ENCODE measurements around the gene PTPN13.
"Not testable (repeated sequence)": the region's sequence is repeated elsewhere in the genome, so short reads cannot be mapped to it uniquely, and the experiment has no call there.

PTPN13 gene

DNA sequence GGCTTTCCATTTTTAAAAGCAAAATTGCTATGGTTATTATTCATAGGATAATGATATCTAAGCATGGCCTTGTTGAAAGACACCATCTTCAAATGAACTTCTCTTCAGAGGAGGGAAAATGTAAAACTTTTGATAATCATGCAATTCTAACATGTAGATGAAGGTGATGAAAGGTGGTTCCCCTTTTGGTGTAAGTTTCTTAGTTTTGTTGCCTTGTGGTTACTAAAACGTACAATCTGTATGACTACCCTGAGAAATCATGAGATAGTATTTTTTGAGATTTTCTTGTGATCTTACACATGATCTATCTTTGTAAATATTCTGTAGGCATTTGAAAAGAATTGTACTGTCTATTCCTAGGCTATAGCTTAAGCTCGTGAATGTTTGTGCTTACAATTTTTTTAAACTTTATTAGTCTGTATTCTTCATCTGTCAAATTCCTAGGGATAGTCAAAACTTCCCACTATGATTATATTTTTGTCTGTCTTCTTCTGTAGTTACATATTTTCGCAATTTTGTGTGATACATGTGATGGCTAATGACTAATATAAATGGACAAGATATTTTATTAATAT lies 47.5 kb downstream of the PTPN13 start:
- no peak for DNase-seq

DNA sequence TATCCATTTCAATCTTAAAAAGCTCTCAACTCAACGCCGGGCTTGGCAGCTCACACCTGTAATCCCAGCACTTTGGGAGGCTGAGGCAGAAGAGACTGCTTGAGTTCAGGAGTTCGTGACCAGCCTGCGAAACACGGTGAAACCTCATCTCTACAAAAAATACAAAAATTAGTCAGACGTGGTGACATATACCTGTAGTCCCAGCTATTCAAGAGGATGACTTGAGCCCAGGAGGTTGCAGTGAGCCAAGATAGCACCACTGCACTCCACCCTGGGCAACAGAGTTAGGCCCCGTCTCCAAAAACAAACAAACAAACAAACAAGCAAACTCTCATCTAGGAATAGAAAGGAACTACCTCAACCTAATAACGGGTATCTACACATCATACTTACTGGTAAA lies 50.8 kb downstream of the PTPN13 start:
- no peak for DNase-seq

DNA sequence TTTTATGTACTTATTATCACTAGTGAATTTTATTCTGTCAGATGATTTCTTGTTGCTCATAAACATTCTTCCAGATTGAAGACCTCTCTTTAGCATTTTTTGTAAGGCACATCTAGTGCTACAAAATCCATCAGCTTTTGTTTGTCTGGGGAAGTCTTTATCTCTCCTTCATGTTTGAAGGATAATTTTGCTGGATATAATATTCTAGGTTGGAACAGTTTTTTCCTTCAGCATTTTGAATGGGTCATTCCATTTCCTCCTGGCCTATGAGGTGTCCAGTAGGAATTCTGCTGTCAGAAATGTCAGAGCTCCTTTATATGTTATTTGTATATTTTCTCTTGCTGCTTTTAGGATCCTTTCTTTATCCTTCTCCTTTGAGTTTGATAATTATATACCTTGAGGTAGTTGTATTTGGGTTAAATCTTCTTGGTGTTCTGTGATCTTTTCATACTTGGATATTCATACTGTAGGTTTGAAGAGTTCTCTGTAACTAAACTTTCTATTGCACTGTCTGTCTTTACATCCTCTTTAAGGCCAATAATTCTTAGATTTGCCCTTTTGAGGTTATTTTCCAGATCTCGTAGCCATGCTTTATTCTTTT lies 58.3 kb downstream of the PTPN13 start:
- DNase-seq = no peak

DNA sequence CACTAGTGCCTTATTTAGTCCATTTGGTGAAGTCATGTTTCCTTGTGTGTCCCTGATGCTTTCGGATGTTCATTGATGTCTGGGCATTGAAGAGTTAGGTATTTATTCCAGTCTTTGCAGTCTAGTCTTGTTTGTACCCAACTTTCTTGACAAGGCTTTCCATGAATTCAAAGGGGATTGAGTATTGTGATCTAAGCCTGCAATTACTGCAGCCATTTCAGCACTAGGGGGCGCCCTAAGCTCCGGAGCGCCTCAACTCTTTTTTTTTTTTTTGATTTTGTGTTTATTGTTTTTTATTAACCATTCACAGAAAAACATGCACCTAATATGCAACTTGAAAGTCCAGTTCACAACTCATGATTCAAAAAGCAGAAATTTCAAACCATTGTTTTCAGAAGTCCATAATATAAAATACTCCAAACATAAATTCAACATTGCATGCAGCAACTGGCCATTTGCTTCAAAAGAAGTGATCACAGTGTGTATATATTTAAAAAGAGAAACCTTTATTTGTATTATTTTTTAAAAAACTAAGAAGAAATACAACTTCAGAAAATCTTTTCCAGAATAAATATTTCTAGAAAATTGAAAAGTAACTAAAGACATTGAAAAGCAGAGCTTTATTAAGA lies 59.2 kb downstream of the PTPN13 start:
- DNase-seq = no peak

DNA sequence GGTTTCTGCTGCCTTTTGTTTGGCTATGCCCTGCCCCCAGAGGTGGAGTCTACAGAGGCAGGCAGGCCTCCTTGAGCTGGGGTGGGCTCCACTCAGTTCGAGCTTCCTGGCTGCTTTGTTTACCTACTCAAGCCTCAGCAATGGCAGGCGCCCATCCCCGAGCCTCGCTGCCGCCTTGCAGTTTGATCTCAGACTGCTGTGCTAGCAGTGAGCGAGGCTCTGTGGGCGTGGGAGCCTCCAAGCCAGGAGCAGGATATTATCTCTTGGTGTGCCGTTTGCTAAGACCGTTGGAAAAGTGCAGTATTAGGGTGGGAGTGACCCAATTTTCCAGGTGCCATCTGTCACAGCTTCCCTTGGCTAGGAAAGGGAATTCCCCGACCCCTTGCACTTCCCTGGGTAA lies 62.7 kb downstream of the PTPN13 start:
- not testable (repeated sequence) for DNase-seq

DNA sequence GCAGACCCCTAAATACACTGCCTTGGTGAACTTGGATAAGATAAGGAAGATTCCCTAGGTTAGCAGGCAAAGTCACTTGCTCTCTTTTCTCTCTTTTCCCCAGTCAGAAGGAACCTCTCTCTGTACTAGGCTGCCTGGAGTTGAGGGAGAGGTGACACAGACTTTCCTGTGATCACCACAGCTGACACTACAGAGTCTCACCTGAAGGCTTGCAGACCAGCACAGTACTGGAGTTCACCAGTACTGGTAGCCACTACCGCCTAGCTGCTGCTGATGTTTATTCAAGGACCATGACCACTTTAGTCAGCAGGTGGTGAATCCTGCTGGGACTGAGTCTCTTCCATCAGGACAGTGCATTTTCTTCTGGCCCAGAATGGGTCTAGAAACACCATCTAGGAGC lies 63.3 kb downstream of the PTPN13 start:
- DNase-seq = no peak

DNA sequence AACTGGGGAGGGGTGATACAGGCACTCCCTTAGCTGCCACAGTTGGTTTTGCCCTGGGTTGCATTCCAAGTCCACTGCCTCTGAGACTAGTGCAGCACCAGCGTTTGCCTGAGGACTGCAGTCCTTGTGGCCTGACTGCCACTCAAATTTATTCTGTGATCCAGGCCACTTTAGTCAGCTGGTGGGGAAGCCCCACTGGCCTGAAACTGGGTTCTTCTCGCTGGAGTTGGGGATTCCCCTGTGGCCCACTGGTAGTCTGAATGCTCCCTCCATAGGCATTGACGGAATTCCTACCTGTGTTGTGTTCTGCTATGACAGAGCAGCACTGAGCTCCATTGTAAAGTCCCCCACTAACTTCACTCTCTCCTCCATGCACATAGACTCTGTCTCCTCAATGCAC lies 63.8 kb downstream of the PTPN13 start:
- DNase-seq = no peak

DNA sequence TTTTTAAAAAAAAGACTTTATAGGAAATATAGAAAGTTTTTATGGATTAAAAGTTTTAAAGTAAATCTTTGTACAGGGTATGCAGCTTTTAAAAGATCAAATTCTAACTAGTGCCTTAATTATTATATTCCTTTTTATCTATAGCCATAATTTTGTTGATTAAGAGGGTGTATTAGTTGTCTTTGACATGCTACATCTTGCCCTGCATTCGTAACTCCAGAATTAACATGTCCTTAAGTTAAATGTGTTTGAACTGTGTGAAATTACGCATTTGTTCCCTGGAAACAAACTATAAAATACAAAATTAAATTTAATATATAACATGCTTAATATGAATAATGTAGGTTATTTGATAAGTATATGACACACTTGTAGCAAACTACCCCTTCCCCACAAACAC lies 66.3 kb downstream of the PTPN13 start:
- no peak for DNase-seq

DNA sequence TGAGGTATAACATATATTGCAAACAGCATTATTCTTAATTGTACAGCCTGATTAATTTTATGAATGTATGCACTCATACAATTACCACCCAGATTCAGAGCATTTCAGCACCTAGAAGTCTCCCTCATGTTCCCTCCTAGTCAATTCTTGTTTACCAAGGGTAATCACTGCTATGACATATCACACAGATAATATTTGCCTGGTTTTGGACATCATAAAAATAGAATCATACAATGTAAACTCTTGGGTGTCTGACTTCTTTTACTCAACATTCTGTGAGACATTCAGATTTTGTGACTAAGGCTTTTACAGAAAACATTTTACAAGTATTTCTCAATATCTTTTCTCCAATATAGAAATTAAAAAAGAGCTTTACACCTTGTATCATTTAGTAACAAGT lies 66.9 kb downstream of the PTPN13 start:
- no peak for DNase-seq

DNA sequence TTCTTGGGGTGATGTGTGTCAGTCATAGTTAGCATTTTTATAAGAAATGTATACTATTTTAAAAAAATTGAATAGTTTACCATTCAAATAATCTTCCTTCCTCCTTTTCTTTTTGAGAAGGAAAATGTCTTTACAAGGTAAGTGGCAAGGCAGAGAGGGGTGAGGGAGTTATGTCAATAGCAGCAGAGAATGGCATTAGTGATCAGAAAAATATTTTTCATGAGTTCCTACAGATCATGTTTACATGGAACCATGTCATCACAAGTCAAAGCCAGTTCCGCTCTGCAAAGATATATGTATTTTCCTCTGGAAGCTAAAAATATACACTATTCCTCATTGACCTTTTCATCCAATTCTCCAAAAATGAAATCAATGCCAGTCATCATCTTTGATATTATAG lies 67.3 kb downstream of the PTPN13 start:
- DNase-seq = no peak

DNA sequence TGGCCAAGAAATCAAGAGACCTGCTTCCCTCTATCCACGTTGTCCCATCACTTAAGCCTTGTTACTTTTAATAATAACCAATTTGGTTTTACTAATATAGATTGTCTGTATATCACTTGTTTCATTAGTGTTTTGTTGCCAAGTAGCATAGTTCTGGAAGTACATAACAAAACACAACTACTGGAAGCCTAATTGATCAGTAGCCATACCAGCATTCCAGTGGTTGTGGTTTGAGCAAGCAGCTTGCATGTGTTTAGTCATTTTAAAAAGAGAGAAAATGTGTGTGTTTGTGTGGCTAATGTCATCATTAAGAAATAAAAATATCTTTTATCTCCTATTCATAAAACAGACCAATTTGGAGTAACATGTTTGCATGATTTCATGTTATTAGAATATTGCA lies 70.8 kb downstream of the PTPN13 start:
- DNase-seq = no peak

DNA sequence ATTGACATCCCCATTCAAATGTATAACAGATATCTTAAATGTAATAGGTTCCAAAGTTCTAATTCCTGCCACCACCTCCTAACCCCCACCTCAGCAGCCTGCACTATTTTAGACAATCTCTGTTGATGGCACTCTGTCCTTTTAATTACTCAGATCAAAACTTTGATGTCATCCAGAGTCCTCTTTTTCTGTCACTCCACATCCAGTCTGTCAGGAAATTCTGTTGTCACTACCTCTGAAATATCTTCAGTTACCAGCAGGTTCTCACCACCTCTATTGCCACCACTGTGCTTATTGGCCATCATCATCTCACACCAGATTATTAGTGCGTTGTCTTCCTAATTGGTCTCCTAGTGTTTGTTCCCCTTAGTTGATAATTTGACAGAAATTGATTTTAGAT lies 76.2 kb downstream of the PTPN13 start:
- DNase-seq = no peak

DNA sequence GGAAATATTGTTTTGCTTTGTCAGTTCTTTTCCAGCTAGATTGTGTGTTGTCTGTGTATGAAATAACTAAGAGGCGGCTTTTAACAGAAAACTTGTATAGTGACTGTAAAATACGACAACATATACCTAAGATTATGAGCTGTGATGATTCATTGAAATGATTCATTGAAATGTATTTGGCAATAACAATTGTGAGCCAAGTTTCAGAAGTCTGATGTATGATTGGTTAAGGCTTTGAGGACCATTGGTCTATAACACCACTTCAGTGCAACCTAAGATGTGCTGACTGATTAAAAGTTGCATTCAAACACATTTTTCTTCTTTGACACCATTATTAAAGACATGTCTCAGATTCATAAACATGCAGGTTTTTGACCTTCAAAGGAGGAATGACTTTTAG lies 76.6 kb downstream of the PTPN13 start:
- DNase-seq = no peak

DNA sequence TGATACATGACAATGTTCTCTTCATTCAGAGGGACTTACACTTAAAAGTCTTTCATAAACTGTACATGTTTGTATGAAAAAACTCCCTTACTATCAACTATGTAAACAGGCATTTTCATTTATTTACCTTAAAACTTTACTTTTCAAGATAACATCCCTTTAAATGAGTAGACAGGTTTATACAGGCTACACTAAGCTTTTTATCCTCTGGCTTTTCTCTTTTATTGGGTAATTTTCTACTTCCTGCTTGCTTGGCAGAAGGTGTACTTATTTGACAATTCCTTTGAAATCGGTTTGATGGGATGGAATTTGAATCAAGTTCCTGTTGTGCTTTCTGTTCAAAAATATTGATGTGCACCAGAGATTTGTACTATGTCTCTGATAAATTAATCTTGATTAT lies 81.4 kb downstream of the PTPN13 start:
- no peak for DNase-seq

DNA sequence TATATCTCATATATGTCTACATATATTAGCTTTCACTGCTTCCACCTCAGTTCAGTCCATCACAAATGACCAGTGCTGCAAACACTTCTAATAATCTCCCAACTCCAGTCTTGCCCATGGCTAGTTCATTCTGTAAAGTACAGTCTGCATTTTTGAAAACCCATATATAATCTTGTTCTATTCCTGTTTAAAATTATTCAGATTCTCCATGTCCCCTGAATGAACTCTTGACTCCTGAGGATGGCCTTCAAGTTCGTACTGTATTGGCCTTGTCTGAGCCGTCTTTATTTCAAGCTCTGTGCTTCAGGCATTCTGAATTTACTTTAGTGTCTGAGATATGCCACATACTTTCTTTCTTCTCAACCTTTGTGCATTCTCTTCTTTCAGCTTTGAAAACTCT lies 84.7 kb downstream of the PTPN13 start:
- no peak for DNase-seq

DNA sequence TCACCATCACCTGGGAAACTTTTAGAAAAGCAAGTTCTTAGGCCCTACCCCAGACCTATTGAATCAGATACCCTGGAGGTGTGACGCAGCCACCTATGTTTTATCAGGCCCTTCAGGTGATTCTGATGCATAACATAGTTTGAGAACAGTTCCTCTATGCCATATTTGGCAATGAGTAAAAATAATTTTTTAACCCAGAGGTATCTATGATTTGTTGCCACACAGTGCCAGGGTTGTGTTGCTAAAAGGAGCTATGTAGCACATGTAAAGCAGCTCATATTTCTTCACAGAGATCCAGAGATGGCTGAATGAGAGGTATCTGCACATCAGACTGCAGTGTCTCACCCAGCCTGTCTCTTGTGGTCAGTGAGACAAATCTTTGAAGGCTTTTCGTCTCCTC lies 85.3 kb downstream of the PTPN13 start:
- DNase-seq = no peak

DNA sequence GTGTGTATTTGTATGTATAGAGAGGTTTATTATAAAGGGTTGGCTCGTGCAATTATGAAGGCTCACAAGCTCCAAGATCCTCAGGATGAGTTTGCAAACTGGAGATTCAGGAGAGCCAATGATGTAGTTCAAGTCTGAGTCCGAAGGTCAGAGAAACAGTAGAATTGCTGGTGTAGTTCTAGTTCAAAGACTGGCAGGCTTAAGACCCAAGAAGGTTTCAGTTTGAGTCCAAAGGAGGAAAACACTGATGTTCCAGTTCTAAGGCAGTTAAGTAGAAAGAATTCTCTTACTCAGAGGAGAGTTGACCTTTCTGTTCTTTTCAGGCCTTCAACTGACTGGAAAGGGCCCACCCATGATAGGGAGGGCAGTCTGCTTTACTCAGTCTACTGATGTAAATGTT lies 89.1 kb downstream of the PTPN13 start:
- DNase-seq = no peak

DNA sequence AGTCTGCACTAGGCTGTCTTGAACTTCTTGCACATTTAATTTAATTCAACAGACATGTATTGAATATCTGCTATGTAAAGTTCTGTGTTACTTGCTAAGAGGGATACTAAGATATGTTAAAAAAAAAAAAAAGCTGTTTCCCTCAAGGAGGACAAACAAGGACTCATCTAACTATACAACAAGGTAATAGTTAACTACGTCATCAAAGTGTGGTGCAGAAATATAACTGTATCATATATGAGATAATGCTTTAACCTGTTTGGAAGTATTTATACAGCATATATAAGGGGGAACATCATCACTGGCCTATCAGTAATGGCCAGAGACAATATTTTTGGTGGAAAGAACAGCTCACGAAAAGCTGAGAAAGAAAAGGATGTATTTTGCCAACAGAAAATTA lies 89.9 kb downstream of the PTPN13 start:
- no peak for DNase-seq

DNA sequence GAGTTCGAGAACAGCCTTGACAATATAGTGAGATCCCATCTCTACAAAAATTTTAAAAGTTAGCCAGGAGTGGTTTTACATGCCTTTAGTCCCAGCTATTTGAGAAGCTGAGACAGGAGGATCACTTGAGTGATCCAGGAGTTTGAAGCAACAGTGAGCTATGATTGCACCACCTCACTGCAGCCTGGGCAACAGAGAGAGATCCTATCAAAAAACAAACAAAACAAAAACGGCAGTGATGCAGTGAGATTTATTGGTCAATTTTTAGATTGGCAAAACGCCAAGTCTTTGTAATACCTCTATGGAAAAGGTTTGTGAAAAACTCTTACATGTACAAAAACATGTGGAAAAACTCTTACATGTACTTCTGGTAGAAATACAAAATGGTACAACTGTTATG lies 91.3 kb downstream of the PTPN13 start:
- DNase-seq = no peak

DNA sequence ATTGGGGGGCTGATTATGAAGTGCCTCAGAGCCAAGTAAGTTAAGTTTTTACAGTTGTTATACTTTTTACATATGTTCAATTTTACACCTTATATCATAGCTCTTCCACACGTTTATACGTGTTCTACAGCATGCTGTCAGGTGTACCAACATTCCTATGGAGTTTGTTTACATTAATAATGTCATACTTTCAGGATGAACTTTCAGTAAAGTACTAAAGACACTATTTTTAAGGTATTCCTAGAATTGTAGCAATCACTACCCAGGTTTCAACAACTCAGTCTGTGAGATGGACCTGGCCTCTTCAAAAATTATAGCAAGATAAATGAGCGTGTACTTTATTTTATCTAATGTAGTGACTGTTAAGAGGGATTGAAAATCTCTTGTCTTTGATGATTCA lies 92.6 kb downstream of the PTPN13 start:
- DNase-seq = no peak

DNA sequence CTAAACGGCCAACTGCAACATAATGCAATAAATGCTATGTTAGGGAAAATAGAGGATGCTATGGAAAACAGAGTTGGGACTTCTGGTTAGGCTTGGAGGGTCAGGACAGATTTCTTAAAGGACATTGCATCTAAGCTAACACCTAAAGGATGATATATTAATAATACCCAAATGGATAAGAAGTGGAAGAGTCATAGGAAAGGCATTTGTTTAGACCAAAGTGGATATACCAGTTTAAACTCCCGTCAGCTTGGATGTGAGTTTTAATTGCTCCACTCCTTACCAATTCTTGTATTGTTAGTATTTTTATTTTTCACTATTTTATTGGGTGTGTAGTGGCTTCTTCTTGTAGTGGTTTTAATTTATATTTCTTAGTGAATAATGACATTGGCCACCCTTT lies 93.9 kb downstream of the PTPN13 start:
- DNase-seq = no peak

DNA sequence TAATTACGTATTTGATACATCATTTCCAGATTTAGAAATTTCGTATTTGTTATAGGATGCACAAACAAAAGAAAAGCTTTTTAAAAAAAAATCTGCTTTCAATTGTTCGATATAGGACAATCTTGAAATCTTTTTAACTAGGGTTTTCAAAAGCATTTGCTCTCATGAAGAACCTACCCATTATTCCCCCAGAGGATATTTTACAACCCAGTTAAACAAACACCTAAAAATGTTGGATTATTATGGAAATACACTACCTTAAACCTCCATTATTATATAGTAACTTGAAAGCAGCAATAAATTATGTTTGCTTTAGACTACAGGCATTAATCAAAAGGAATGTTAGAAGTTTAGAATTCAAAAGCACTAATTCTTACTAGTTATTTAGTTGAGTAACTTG lies 110.5 kb downstream of the PTPN13 start:
- no peak for DNase-seq

DNA sequence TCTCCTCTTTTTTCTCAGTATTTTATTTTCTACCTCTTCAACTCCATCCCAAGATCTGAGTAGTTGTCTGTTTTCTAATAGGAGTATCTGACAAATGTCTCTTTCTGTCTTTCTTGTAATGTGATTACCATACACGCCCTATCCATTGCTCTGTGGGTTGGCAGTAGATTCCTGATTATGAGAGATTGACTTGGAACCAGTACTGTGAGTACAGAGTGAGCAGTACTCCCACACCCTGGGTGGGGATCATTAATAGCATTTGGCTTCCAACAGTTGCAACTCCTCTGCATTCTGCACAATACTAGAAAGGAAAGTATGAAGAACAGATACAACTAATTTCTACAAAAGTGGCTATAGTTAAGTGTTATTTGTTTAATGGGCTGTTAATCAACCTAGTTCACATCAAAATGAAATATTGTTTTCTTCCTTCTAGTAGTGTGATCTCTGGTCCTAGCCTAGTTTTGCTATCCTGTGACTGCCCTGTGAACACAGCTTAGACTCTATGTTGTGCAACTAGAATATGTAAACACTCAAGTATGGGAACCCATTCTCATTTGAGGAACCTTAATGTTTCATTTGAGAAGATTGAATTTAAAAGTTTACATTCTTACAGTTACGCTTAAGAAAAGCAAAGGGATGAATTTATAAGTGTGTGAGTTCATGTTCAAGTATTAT lies 112.9 kb downstream of the PTPN13 start:
- DNase-seq = no peak

DNA sequence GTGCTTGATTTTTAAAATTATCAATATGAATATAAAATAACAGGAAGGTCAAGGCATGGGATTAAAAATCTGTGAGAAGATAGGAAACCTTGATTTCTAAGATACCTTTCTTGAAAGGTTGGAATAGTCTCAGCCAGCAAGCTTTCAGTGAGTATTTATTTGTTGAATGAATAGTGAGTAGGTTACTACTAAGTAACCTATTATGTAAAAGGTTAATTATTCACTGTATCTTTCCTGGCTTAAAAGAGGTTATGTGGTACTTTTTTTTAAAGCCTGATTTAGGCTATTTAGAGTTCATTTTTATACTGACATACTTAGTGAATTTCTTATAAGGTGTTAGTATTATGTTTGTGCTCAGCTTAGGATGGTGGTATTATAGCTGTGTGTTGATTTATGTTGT lies 123.5 kb downstream of the PTPN13 start:
- no peak for DNase-seq

DNA sequence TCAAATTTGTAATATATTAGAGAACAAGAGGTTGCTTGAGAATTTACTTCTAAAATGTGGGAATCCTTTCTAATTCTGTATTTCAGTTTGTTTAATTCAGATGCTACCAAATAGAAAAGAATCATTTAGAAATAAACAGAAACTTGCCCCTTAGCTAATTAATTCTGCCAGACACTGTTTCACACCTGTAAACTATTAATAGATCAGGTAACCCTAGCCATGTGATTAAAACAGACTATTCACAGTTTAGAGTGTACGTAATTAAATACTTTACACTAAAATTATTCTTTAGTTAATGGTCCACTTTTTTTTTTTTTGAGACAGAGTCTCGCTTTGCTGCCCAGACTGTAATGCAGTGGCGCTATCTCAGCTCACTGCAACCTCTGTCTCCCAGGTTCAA lies 124.0 kb downstream of the PTPN13 start:
- DNase-seq = no peak

Data from CD4-positive, alpha-beta T cell treated with Interleukin-4 for 1 hour (primary cell).